ENCODE measurements around the gene HBM. TPM values are rescaled to one million over a fixed set of nuclear protein-coding genes. Genes with fewer than 3 reads are reported as not detected.

HBM gene
- total RNA-seq (1,000 to 10,000 TPM in 1 of 2 donors, not detected in 1; 2,893 TPM), polyA plus RNA-seq (under 1 TPM in 1 of 2 donors, not detected in 1; 0.28 TPM)

GRCh38 chr16:165539-166374 lies at the start of gene HBM:
Gene HBM (plus strand): TSS chr16:165978. CDS start chr16:165998, 20 bp downstream.
- Histone ChIP-seq H3K36me3 (ENCODE audit: control insufficient read depth in 4 of 4, insufficient read depth in 3 of 4, low read depth in 1 of 4, low read length in 3 of 4) (no peaks in the 10 kb centered on the region), H3K27me3 (ENCODE audit: control insufficient read depth in 4 of 4, insufficient read depth in 4 of 4, low read length in 3 of 4) (peaks cover 7 to 18% (median 10%) of the 10 kb centered on the region in 4 donors), H3K4me1 (ENCODE audit: control insufficient read depth in 4 of 4, insufficient read depth in 4 of 4, low read length in 3 of 4) (peaks cover 2 to 12% (median 10%) of the 10 kb centered on the region in 4 donors), H3K9ac (ENCODE audit: low read depth in 1 of 2, low read length in 2 of 2) (no peak within 1 kb of the TSS), H3K9me3 (ENCODE audit: control insufficient read depth in 4 of 4, low read length in 3 of 4) (no peaks in the 10 kb centered on the region), H3K27ac (ENCODE audit: low read depth in 1 of 2, low read length in 2 of 2) (no peak within 1 kb of the TSS), H3K4me3 (ENCODE audit: low read depth in 1 of 3, low read length in 3 of 3) (peak within 1 kb of the TSS in 1 of 3 donors; percentile 0)
- DNase-seq (ENCODE audit: low spot score) = peak; percentile 83
- TF ChIP-seq ZBTB33 (IDR thresholded peaks at IDR 0.05) (no peak), RAD21 (IDR thresholded peaks at IDR 0.05) (no peak), REST (IDR thresholded peaks at IDR 0.05) (no peak), CTCF (IDR thresholded peaks at IDR 0.05; ENCODE audit: low read depth, low read length, missing input control) (no peak), FOXA1 (IDR thresholded peaks at IDR 0.05) (no peak), EGR1 (IDR thresholded peaks at IDR 0.05; ENCODE audit: low read depth in 2 of 2) (no peak), HNF4G (IDR thresholded peaks at IDR 0.05) (no peak), ATF3 (IDR thresholded peaks at IDR 0.05) (no peak), RXRA (IDR thresholded peaks at IDR 0.05) (no peak), MAX (IDR thresholded peaks at IDR 0.05) (no peak), HNF4A (conservative IDR thresholded peaks at IDR 0.05) (no peak), GABPA (IDR thresholded peaks at IDR 0.05 in 1 of 2, conservative IDR thresholded peaks at IDR 0.05 in 1 of 2) (no peak), SP1 (IDR thresholded peaks at IDR 0.05) (no peak), FOXA2 (IDR thresholded peaks at IDR 0.05) (no peak), JUND (IDR thresholded peaks at IDR 0.05) (no peak), NR2F2 (IDR thresholded peaks at IDR 0.05) (no peak), YY1 (IDR thresholded peaks at IDR 0.05) (no peak)
- 5% methylated on average over 75 of the region's 75 CpGs for WGBS

Measured in liver (tissue), 9 donors.